ENCODE measurements around the gene TEX12.

- TF ChIP-seq CTCF (IDR thresholded peaks at IDR 0.05 in 8 of 11, conservative IDR thresholded peaks at IDR 0.05 in 3 of 11) (no peak), POLR2A (IDR thresholded peaks at IDR 0.05) (no peak), POLR2AphosphoS5 (IDR thresholded peaks at IDR 0.05) (no peak)
Observed at GRCh38 chr11:112134473-112134872, 32.7 kb upstream of the TEX12 start.
